Measurements from ENCODE around the gene ZNF660.

DNA sequence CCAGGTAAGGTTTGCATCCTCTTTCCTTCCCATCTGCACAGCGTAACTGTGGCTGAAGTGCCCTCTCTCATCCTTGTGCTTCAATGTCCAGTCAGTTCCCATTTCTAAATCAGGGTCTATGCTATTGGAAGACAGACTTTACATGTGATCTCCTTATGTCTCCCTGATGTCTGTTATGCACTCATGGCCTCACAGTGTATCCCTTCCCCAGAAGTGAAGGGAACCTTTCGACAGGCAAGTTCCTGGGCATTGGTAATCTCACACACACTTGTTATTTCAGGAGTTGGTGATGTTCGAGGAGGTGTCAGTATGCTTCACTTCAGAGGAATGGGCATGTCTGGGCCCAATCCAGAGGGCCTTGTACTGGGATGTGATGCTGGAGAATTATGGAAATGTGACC lies 47.4 kb downstream of the ZNF660 start:
- TF ChIP-seq POLR2A (IDR thresholded peaks at IDR 0.05), result no peak
- TF ChIP-seq EP300 (IDR thresholded peaks at IDR 0.05), result no peak
- TF ChIP-seq, protein P1, sequence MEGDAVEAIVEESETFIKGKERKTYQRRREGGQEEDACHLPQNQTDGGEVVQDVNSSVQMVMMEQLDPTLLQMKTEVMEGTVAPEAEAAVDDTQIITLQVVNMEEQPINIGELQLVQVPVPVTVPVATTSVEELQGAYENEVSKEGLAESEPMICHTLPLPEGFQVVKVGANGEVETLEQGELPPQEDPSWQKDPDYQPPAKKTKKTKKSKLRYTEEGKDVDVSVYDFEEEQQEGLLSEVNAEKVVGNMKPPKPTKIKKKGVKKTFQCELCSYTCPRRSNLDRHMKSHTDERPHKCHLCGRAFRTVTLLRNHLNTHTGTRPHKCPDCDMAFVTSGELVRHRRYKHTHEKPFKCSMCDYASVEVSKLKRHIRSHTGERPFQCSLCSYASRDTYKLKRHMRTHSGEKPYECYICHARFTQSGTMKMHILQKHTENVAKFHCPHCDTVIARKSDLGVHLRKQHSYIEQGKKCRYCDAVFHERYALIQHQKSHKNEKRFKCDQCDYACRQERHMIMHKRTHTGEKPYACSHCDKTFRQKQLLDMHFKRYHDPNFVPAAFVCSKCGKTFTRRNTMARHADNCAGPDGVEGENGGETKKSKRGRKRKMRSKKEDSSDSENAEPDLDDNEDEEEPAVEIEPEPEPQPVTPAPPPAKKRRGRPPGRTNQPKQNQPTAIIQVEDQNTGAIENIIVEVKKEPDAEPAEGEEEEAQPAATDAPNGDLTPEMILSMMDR (IDR thresholded peaks at IDR 0.05), result no peak

Measured in sigmoid colon (tissue), 4 donors.